Activated T-helper 1 cell treated with Interleukin-2 at 50 U/mL for 16 hours (primary cell): ENCODE measurements around the gene CCDC127.
"Not testable (repeated sequence)": the region's sequence is repeated elsewhere in the genome, so short reads cannot be mapped to it uniquely, and the experiment has no call there.

ENCODE experiments used
- DNase-seq: peaks from one replicate; pipeline ENCODE4 v3.0.0-alpha.2; 2020; ENCODE audit warnings: low read depth

Gene CCDC127

GRCh38 chr5:217494-218456, at the start of gene CCDC127, which contains the start of gene SDHA:
Gene CCDC127 (minus strand): TSS chr5:218153. CDS start chr5:216849, 1,304 bp downstream.
Gene SDHA (plus strand): TSS chr5:218320. CDS start chr5:218356, 36 bp downstream.
- peak; percentile 97 for DNase-seq

DNA sequence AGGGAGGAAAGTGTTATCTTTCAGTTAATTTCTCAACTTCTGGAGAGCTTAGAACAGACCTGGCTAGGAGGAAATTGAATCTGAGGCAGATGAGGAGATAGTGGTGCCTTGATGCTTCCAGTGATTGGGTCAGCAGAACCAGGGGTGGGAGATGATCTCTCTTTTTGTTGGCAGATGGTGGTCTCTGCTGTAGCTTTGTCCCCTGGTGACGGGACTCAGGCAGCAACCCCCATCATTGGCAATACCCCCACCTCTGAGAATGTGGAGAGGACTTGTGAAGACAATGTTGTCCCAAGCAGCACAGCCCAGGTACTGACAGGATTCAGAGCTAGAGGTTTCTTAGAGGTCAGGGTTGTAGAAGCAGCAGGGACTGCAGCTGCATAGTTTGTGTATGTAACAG, 49.8 kb upstream of the CCDC127 start:
- no peak for DNase-seq

GRCh38 chr5:266311-267026, 48.5 kb upstream of the CCDC127 start:
- not testable (repeated sequence) for DNase-seq

DNA sequence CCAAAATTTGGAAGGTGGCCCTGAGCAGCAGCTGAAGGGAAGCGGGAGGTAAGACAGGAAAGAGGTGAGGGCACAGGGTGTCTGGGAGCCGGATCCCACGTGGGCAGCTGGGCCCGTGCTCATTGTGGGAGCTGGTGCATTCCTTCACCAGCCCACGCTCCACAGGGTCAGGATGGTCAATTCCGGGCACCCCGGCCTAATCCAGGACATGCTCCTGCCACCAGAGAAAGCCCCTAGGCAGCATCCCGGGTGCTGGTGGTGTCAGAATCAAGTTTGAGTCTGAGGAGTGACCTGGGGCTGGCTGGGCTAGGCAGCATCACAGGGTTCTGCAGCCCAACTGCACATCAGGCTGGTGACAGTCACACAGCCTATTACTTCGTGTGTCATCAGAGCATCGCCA, 46.4 kb upstream of the CCDC127 start:
- no peak for DNase-seq

DNA sequence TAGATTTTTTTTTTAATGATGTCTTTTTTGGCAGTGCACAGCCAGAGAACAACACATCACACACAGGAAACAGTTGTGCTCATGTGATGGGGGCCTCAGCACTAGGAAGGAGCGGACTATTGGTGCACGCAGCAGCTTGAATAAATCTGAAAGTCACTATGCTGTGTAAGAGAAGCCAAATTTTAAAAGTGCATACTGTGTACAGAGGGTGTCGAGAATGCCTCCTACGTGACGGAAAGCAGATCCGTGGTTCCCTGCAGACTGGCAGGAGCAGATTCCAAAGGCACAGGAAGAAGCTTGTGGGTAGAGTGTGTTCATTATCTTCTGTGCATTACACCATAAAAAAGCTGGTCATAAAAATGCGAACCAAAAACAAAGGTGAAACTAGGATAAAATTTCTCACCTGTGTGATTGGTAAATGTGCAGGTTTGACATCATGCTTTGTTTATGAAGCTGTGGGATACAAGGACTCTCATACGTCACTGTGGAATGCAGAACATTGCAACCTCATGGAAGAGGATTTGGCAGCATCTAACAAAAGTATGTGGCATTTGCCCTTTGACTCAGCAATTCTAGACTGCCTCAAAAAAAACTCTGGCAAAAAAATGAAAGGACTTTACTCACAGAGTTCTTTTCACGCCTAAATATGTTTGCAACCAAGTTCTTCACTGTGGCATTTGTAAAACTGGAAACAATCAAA, 45.5 kb upstream of the CCDC127 start:
- DNase-seq: not testable (repeated sequence)

DNA sequence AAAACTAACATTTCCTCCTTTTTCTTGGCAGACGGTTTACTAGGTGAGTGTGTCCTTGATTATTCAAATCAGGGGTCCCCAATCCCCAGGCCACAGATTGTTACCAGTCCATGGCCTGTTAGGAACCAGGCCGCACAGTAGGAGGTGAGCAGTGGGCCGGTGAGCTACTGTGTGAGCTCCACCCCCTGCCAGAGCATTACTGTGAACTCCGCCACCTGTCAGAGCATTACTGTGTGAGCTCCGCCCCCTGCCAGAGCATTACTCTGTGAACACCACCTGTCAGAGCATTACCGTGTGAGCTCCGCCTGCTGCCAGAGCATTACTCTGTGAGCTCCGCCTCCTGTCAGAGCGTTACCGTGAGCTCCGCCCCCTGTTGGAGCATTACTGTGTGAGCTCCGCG, 39.2 kb upstream of the CCDC127 start:
- no peak for DNase-seq

GRCh38 chr5:256347-256746, 38.4 kb upstream of the CCDC127 start:
- DNase-seq: not testable (repeated sequence)

- not testable (repeated sequence) for DNase-seq
These were observed 37.2 kb upstream of the CCDC127 start for GRCh38 chr5:255116-255515.

- DNase-seq: not testable (repeated sequence)
These were observed 36.4 kb upstream of the CCDC127 start for GRCh38 chr5:254322-254721.

- DNase-seq: no peak
These were observed 34.6 kb upstream of the CCDC127 start for GRCh38 chr5:252546-252945.

DNA sequence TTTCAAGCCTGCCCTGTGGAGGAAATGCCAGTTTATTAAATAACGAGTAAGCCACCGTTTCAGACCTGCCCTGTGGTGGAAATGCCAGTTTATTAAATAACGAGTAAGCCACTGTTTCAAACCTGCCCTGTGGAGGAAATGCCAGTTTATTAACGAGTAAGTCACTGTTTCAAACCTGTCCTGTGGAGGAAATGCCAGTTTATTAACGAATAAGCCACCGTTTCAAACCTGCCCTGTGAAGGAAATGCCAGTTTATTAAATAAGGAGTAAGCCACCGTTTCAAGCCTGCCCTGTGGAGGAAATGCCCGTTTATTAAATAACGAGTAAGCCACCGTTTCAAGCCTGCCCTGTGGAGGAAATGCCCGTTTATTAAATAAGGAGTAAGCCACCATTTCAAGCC, 34.0 kb upstream of the CCDC127 start:
- not testable (repeated sequence) for DNase-seq

GRCh38 chr5:251538-251937, 33.6 kb upstream of the CCDC127 start:
- not testable (repeated sequence) for DNase-seq

DNA sequence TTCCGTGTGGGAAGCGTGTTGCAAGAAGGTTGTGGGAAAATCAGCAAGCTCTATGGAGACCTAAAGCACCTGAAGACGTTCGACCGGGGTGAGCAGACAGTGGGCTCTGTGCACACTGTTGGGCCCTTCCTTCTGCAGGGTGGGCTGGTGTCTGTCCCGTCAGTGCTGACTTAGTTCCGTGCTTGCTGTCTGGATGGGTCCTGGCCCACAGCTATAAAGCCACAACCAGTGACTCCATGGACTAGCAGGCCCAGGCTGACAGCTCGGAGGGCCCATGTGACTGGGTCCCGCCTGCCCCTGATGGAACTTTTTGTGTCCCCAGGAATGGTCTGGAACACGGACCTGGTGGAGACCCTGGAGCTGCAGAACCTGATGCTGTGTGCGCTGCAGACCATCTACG, 33.1 kb upstream of the CCDC127 start:
- not testable (repeated sequence) for DNase-seq

DNA sequence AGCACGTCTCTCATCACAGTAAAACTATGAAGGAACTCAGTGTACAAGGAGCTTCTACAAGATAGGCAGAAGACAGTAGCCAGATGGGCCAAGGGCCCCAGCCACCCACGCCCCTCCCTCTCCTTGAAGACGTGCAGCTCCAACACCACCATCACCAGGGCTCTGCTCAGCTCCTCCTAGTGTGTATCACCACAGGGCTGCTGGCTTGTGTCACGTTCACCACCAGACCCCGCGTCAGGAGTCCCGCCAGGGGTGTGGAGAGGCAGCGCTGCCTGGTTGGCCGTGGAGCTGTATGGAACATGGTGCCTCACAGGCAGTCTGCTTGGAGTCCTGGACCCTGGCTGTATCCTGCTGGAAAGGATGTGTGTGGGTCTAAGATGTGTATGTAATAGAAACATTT, 32.4 kb upstream of the CCDC127 start:
- not testable (repeated sequence) for DNase-seq

DNA sequence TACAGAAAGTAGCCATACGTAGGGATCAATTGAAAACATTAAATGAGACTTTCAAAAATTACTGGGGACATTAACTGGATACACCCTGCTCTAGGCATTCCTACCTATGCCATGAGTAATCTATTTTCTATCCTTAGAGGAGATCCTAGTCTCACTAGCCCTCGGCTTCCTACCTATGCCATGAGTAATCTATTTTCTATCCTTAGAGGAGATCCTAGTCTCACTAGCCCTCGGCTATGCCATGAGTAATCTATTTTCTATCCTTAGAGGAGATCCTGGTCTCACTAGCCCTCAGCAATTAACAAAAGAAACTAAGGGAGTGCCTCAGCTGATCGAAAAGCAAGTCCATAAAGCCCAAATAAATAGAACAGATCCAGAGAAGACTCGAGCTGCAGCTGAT, 27.8 kb upstream of the CCDC127 start:
- DNase-seq: not testable (repeated sequence)

GRCh38 chr5:243683-244367, 25.9 kb upstream of the CCDC127 start:
- not testable (repeated sequence) for DNase-seq

- not testable (repeated sequence) for DNase-seq
These were observed 23.2 kb upstream of the CCDC127 start for GRCh38 chr5:241045-241669.

- not testable (repeated sequence) for DNase-seq
These were observed 22.6 kb upstream of the CCDC127 start for GRCh38 chr5:240550-240949.

DNA sequence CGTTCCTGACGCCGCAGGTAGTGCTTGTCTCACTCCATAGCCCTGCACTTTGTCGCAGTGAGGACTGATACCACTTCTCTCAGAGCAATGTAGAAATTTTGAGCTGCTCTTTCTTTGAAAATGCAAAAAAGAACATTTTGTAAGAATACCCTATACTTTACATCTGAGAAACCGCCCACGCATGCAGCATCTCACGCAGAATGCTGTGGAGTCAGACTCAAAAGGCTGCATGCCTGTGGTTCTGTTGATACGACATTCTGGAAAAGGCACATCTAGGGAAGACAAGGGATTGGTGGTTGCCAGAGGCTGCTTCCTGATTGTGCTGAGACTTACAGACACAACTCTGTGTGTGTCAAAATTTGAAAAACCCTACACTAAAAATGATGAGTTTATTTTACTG, 20.0 kb upstream of the CCDC127 start:
- not testable (repeated sequence) for DNase-seq

DNA sequence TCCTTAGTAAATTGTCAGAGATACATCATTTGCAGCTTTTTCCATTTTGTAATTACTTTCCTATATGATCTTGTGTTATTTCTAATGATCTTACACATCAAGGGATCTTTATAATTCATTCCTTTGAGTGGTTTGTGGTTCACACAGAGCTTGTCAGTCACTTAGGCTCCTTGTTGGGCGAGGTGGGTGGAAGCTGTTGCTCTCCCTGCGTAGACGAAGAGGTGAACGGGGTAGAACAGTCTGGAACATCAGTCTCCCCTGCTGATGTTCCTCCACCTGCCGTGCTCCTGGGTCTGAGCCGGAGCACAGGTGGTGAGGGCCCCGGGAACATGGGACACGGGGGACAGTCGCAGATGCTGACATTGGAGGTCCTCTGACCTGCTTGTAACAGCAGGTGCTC, 17.6 kb upstream of the CCDC127 start:
- DNase-seq: not testable (repeated sequence)

GRCh38 chr5:234450-234849, 16.5 kb upstream of the CCDC127 start:
- no peak for DNase-seq
